GM12891 (cell line): Measurements from ENCODE around the gene GNS.

Experiments used
- POLR2A ChIP-seq: IDR thresholded peaks from 2 replicates; pipeline ENCODE4 v1.6.1; 2011; ENCODE audit warnings: low read depth, low read length, control low read depth
- POLR2AphosphoS5 ChIP-seq: IDR thresholded peaks from 2 replicates; pipeline ENCODE4 v1.6.1; 2011; ENCODE audit warnings: low read depth, low read length, control low read depth
- SPI1 ChIP-seq: IDR thresholded peaks from 2 replicates; pipeline ENCODE4 v1.6.1; 2011; ENCODE audit warnings: low read depth, low read length, control low read depth
- TAF1 ChIP-seq: IDR thresholded peaks from 2 replicates; pipeline ENCODE4 v1.6.1; 2011; ENCODE audit warnings: low read depth, low read length, control low read depth

GRCh38 chr12:64767495-64767894 is 8.3 kb upstream of the GNS start:
- no peak for TF ChIP-seq POLR2AphosphoS5
- TF ChIP-seq POLR2A: no peak
- TF ChIP-seq TAF1: no peak
- TF ChIP-seq SPI1: no peak
